ENCODE data around the gene BMF. TPM values are rescaled to one million over a fixed set of nuclear protein-coding genes. Genes with fewer than 3 reads are reported as not detected.

Gene BMF
- total RNA-seq, 1 donor from 2014 or later, result 46.6 TPM

GRCh38 chr15:40050788-40051470, 57.8 kb downstream of the BMF start:
- Mint-ChIP-seq H3K4me1 (ENCODE audit: unreplicated experiment) (peaks cover 60% of the 10 kb centered on the region), H3K4me3 (ENCODE audit: unreplicated experiment) (no peak overlapping the region), H3K36me3 (ENCODE audit: unreplicated experiment) (no peaks in the 10 kb centered on the region), H3K9me3 (ENCODE audit: unreplicated experiment) (no peaks in the 10 kb centered on the region), H3K27me3 (ENCODE audit: unreplicated experiment) (no peaks in the 10 kb centered on the region), H3K27ac (ENCODE audit: unreplicated experiment) (no peak overlapping the region)
- peak; percentile 66 for DNase-seq (ENCODE audit: extremely low spot score, unreplicated experiment)
- no peak for TF ChIP-seq CTCF (IDR thresholded peaks at IDR 0.05)

DNA sequence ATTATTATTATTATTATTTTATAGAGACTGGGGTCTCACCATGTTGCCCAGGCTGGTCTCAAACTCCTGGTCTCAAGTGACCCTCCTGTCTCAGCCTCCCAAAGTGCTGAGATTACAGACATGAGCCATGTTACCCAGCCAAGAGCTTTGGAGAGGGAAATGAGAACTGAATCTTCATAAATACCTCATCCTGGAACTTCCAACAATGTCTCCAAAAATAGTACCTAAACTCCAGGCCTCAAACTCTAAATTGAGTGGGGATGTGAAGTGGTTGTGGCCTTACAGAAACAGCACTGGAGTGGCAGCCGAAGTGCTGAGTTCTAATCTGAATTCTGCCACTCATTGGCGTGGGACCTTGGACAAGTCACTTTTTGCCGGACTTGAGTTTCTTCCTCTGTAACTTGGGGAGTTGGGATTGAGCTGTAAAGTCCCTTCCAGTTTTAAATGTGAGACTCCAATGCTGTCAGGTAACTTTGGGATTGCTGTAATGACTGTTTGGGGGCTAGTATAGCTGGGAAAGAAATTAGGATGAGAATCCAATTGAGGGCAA, 59.7 kb downstream of the BMF start:
- Mint-ChIP-seq H3K27ac (ENCODE audit: unreplicated experiment) (peak overlapping the region; percentile 38), H3K4me3 (ENCODE audit: unreplicated experiment) (no peak overlapping the region)

DNA sequence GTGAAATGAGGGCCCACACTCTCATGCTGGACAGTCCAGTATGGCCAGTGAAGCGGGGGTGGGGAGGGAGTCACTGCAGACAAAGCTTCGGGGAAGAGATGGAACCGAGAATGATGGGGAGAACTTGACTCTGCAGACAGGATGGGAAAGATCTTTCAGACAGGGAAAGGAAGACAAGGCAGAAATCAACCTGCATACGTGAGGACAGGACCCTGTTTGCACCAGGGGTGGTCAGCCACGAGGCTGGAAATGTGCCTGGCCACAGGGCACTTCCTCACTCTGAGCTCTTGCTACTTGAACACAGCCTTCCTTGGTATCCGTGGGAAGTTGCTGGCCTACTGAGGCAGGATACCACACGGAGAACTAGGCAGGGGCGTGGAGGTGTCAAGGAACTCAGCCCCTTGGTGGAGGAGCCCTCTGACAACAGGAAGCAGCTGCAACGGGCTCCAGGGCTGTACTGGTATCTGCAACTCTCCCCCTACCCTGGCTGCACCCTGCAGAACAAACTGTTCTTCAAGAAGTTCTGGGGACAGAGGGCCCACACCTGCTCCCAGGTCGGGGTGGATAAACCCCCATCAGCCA, 60.4 kb downstream of the BMF start:
- H3K4me1 Mint-ChIP-seq (ENCODE audit: unreplicated experiment), result peaks cover 50% of the 10 kb centered on the region
- DNase-seq (ENCODE audit: extremely low spot score, unreplicated experiment), result peak; percentile 73
- no peak overlapping the region for H3K4me3 Mint-ChIP-seq (ENCODE audit: unreplicated experiment)
- TF ChIP-seq CTCF (IDR thresholded peaks at IDR 0.05), result no peak
- H3K9me3 Mint-ChIP-seq (ENCODE audit: unreplicated experiment), result no peaks in the 10 kb centered on the region
- H3K27ac Mint-ChIP-seq (ENCODE audit: unreplicated experiment), result peak overlapping the region; percentile 81
- no peaks in the 10 kb centered on the region for H3K27me3 Mint-ChIP-seq (ENCODE audit: unreplicated experiment)
- H3K36me3 Mint-ChIP-seq (ENCODE audit: unreplicated experiment), result no peaks in the 10 kb centered on the region

More for the DNA sequence above, 59.7 kb downstream of the BMF start:
- H3K4me1 Mint-ChIP-seq (ENCODE audit: unreplicated experiment), result peaks cover 57% of the 10 kb centered on the region
- H3K27me3 Mint-ChIP-seq (ENCODE audit: unreplicated experiment), result no peaks in the 10 kb centered on the region
- no peaks in the 10 kb centered on the region for H3K36me3 Mint-ChIP-seq (ENCODE audit: unreplicated experiment)
- no peak for TF ChIP-seq CTCF (IDR thresholded peaks at IDR 0.05)
- DNase-seq (ENCODE audit: extremely low spot score, unreplicated experiment), result peak; percentile 17
- no peaks in the 10 kb centered on the region for H3K9me3 Mint-ChIP-seq (ENCODE audit: unreplicated experiment)

DNA sequence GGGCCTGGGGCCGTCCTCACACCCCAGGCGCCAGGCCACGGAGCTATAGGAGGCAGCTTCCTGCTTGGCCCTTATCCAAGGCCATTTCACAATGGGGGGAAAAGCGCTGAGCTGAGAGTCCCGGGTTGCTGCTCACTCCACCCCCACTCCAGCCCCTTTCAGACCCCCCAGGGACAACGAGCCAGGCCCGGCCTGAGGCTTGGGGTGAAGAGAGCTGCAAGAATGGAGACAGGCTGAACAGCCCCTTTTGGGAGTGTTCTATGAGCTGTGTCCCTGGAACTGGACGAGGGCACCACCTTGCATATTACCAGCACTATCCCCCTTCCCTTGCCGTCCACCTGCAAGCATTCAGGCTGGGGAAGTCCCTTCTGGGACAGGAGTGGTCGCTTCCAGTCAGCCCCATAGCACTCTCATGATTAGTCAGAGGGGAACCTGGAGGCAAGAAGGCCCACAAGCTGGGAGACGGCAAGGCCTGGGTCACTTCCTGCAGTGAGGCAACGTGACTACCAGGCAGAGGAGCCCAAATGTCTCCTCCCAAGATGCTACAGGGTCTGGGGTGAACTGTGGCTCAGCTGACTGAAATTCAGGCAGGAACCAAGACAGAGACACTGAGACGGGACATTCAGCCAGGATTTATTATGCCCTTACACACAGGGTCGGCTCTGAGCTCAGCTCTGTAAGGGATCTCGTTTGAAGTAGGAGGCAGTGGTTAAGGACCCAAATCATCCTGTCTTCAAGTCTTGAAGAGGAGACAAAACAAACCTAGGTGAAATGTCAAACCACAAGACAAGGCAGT, 61.1 kb downstream of the BMF start:
- peak overlapping the region; percentile 81 for H3K27ac Mint-ChIP-seq (ENCODE audit: unreplicated experiment)
- peaks cover 46% of the 10 kb centered on the region for H3K4me1 Mint-ChIP-seq (ENCODE audit: unreplicated experiment)
- TF ChIP-seq CTCF (IDR thresholded peaks at IDR 0.05), result no peak

More for the DNA sequence above, 61.1 kb downstream of the BMF start:
- H3K4me3 Mint-ChIP-seq (ENCODE audit: unreplicated experiment), result no peak overlapping the region
- no peaks in the 10 kb centered on the region for H3K9me3 Mint-ChIP-seq (ENCODE audit: unreplicated experiment)
- H3K27me3 Mint-ChIP-seq (ENCODE audit: unreplicated experiment), result no peaks in the 10 kb centered on the region
- H3K36me3 Mint-ChIP-seq (ENCODE audit: unreplicated experiment), result no peaks in the 10 kb centered on the region
- peak; percentile 85 for DNase-seq (ENCODE audit: extremely low spot score, unreplicated experiment)

Measured in osteocyte (in vitro differentiated cells).